HCT116 (cell line): ENCODE results near the gene MYO7B. TPM values are rescaled to one million over a fixed set of nuclear protein-coding genes. Genes with fewer than 3 reads are reported as not detected.

ENCODE experiments used
- ATAC-seq: fragments of 200-7000 bp; cut with Tn5 transposase; 2 replicates; pipeline ENCODE4 v1.9.1; 2020; ENCODE audit warnings: mild to moderate bottlenecking, moderate library complexity
- BruUV-seq: library from RNA; stranded (reverse); fragments of 400-500 nt; replicated peaks from 2 replicates; lab custom pipeline; 2021; lab: Mats Ljungman, UMichigan
- CTCF ChIA-PET: fragments of 300-600 bp; sonication (Branson Sonifier 250); formaldehyde crosslinking; loops from one replicate; lab custom pipeline; 2021; ENCODE audit warnings: antibody characterized with exemption; lab: Charles Lee
- POLR2A ChIA-PET: fragments of 300-600, 350-600 bp; sonication (Branson Sonifier 250); formaldehyde crosslinking; loops from one replicate; lab custom pipeline; 2021; ENCODE audit warnings: antibody characterized with exemption; lab: Charles Lee
- RAD21 ChIA-PET, 2 experiments: fragments of 300-600 bp; sonication (Branson Sonifier 250); formaldehyde crosslinking; loops; one replicate each; lab custom pipeline; 2023; ENCODE audit warnings: low total read pairs in 2 of 2; ENCODE audit not compliant: uncharacterized antibody in 2 of 2, unreplicated experiment in 2 of 2, low non-redundant PET in 1 of 2; lab: Charles Lee
- DNase-seq: peaks from one replicate; pipeline ENCODE4 v3.0.0-alpha.2; 2010; ENCODE audit warnings: low read depth, low spot score
- H2AFZ ChIP-seq: fragments of 200-600 bp; shearing (Covaris generic), sonication (generic); 2 replicates; pipeline ENCODE4 v1.6.1; 2017; ENCODE audit warnings: low read depth, mixed run types, mixed read lengths, antibody characterized with exemption, low read length; ENCODE audit not compliant: poor library complexity, severe bottlenecking
- H3K27ac ChIP-seq: 2 replicates; pipeline ENCODE4 v1.5.1; 2012; ENCODE audit warnings: low read depth, low read length
- H3K27me3 ChIP-seq: fragments of 200-600 bp; sonication (generic); 2 replicates; pipeline ENCODE4 v1.6.1; 2016; ENCODE audit warnings: mixed run types, low read length, mixed read lengths; ENCODE audit not compliant: insufficient read depth
- H3K36me3 ChIP-seq, 2 experiments: fragments of 200-500 bp in 1 of 2; fragments of 200-600 bp in 1 of 2; sonication (Bioruptor generic) in 1 of 2; sonication (generic) in 1 of 2; 2 replicates each; pipeline versions ENCODE4 v1.5.1 to v1.6.1; 2014 to 2016; ENCODE audit warnings: low read length in 2 of 2, inconsistent platforms in 1 of 2, mixed read lengths in 1 of 2, mixed run types in 1 of 2; ENCODE audit not compliant: insufficient read depth in 2 of 2, control insufficient read depth in 1 of 2
- H3K4me1 ChIP-seq, 2 experiments: fragments of 200-600 bp in 1 of 2; sonication (generic) in 1 of 2; 2 replicates each; pipeline versions ENCODE4 v1.5.1 to v1.6.1; 2012 to 2017; ENCODE audit warnings: low read length in 2 of 2, inconsistent platforms in 1 of 2, mild to moderate bottlenecking in 1 of 2, mixed read lengths in 1 of 2, mixed run types in 1 of 2, moderate library complexity in 1 of 2; ENCODE audit not compliant: insufficient read depth in 2 of 2, control insufficient read depth in 1 of 2
- H3K4me2 ChIP-seq: fragments of 200-600 bp; sonication (generic); 2 replicates; pipeline ENCODE4 v1.6.1; 2017; ENCODE audit warnings: mixed run types, low read length, mixed read lengths
- H3K4me3 ChIP-seq, 2 experiments: fragments of 200-600 bp in 1 of 2; sonication (generic) in 1 of 2; replicated peaks in 1 of 2; 2 replicates each; pipeline ENCODE4 v1.5.1; 2011 to 2016; ENCODE audit warnings: low read length in 2 of 2, control low read depth in 1 of 2, low read depth in 1 of 2, mild to moderate bottlenecking in 1 of 2, mixed read lengths in 1 of 2, mixed run types in 1 of 2
- H3K79me2 ChIP-seq: fragments of 200-600 bp; sonication (generic); 2 replicates; pipeline ENCODE4 v1.6.1; 2017; ENCODE audit warnings: mild to moderate bottlenecking, mixed run types, low read length, moderate library complexity, mixed read lengths; ENCODE audit not compliant: insufficient read depth
- H3K9ac ChIP-seq: fragments of 200-600 bp; sonication (generic); 2 replicates; pipeline ENCODE4 v1.6.1; 2016; ENCODE audit warnings: low read length, mixed read lengths
- H3K9me2 ChIP-seq: fragments of 200-600 bp; sonication (generic), shearing (Covaris generic); 2 replicates; pipeline ENCODE4 v1.6.1; 2017; ENCODE audit warnings: mixed run types, mild to moderate bottlenecking, moderate library complexity; ENCODE audit not compliant: insufficient read depth
- H3K9me3 ChIP-seq, 2 experiments: fragments of 200-500 bp in 1 of 2; fragments of 200-600 bp in 1 of 2; sonication (Bioruptor generic) in 1 of 2; sonication (generic) in 1 of 2; 2 replicates each; pipeline ENCODE4 v1.6.1; 2014 to 2017; ENCODE audit warnings: low read length in 2 of 2, mixed read lengths in 2 of 2, inconsistent platforms in 1 of 2, low read depth in 1 of 2, mild to moderate bottlenecking in 1 of 2, mixed run types in 1 of 2, moderate library complexity in 1 of 2; ENCODE audit not compliant: control insufficient read depth in 1 of 2, insufficient read depth in 1 of 2
- H4K20me1 ChIP-seq: fragments of 200-600 bp; sonication (generic), shearing (Covaris generic); 2 replicates; pipeline ENCODE4 v1.6.1; 2017; ENCODE audit warnings: mixed run types, mild to moderate bottlenecking, moderate library complexity; ENCODE audit not compliant: insufficient read depth
- CBX3 ChIP-seq: IDR thresholded peaks from 2 replicates; pipeline ENCODE4 v1.6.1; 2012; ENCODE audit warnings: low read depth
- CEBPB ChIP-seq: IDR thresholded peaks from 2 replicates; pipeline ENCODE4 v1.6.1; 2012; ENCODE audit warnings: low read depth
- EGR1 ChIP-seq: IDR thresholded peaks from 2 replicates; pipeline ENCODE4 v1.6.1; 2012; ENCODE audit warnings: low read depth
- ELF1 ChIP-seq: IDR thresholded peaks from 2 replicates; pipeline ENCODE4 v1.6.1; 2012; ENCODE audit warnings: low read depth, borderline replicate concordance
- EZH2 ChIP-seq: fragments of 200-600 bp; sonication (generic); IDR thresholded peaks from 2 replicates; pipeline ENCODE4 v1.6.1; 2017; ENCODE audit warnings: antibody characterized with exemption, mixed run types
- EZH2phosphoT487 ChIP-seq: fragments of 200-600 bp; IDR thresholded peaks from 2 replicates; pipeline ENCODE4 v1.6.1; 2018; ENCODE audit warnings: antibody characterized with exemption, borderline replicate concordance
- FOSL1 ChIP-seq: IDR thresholded peaks from 2 replicates; pipeline ENCODE4 v1.6.1; 2012; ENCODE audit warnings: low read depth
- JUND ChIP-seq: IDR thresholded peaks from 2 replicates; pipeline ENCODE4 v1.6.1; 2012
- MAX ChIP-seq: IDR thresholded peaks from 2 replicates; pipeline ENCODE4 v1.6.1; 2012
- POLR2A ChIP-seq: IDR thresholded peaks from 2 replicates; pipeline ENCODE4 v1.7.0; 2011; ENCODE audit warnings: borderline replicate concordance; ENCODE audit not compliant: insufficient read depth, insufficient read length; ENCODE audit errors: extremely low read depth
- RAD21 ChIP-seq: IDR thresholded peaks from 2 replicates; pipeline ENCODE4 v1.6.1; 2012; ENCODE audit warnings: low read depth, mild to moderate bottlenecking
- SIN3A ChIP-seq: IDR thresholded peaks from 2 replicates; pipeline ENCODE4 v1.6.1; 2012; ENCODE audit warnings: low read depth
- SRF ChIP-seq: IDR thresholded peaks from 2 replicates; pipeline ENCODE4 v1.6.1; 2012; ENCODE audit warnings: low read depth
- TCF7L2 ChIP-seq: IDR thresholded peaks from 2 replicates; pipeline ENCODE4 v1.7.0; 2011; ENCODE audit warnings: borderline replicate concordance, inconsistent platforms; ENCODE audit not compliant: insufficient read depth, insufficient read length; ENCODE audit errors: extremely low read depth
- YY1 ChIP-seq: IDR thresholded peaks from 2 replicates; pipeline ENCODE4 v1.6.1; 2011; ENCODE audit warnings: low read length, low read depth, moderate library complexity, mild to moderate bottlenecking; ENCODE audit not compliant: insufficient replicate concordance; ENCODE audit errors: extremely low read depth
- ZNF274 ChIP-seq: fragments of 200-500 bp; sonication (Bioruptor generic); IDR thresholded peaks from 2 replicates; pipeline ENCODE4 v1.6.1; 2014; ENCODE audit warnings: mild to moderate bottlenecking, low read depth, low read length, inconsistent platforms
- intact Hi-C: fragments of 100-400 bp; cut with micrococcal nuclease; formaldehyde crosslinking; loops from 2 replicates; pipeline ENCODE4 v1.10.0; 2022
- total RNA-seq: library from RNA; stranded (reverse); gene quantifications from one replicate; pipeline ENCODE4 v1.2.1, GENCODE V29; 2021; ENCODE audit not compliant: unreplicated experiment

The MYO7B gene
- total RNA-seq, 1 experiment from 2014 or later, result 0.07 TPM

- Histone ChIP-seq H3K9ac (no peak overlapping the region), H3K4me2 (no peak overlapping the region), H3K9me2 (no peaks in the 10 kb centered on the region), H2AFZ (no peak overlapping the region), H3K36me3 (peaks cover 4 to 25% of the 10 kb centered on the region in 2 experiments; a peak in 3 of 4 replicates), H3K79me2 (peaks cover 100% of the 10 kb centered on the region), H3K4me3 (no peak overlapping the region), H4K20me1 (peaks cover 10% of the 10 kb centered on the region; the same call in 1 of the 2 replicates), H3K27ac (no peak overlapping the region), H3K27me3 (no peaks in the 10 kb centered on the region), H3K9me3 (no peaks in the 10 kb centered on the region), H3K4me1 (no peaks in the 10 kb centered on the region)
- ChIA-PET RAD21 (no interaction called here), CTCF (no interaction called here), POLR2A (interaction anchor here (1.3 kb wide), 1 partner anchor 10 kb away, joined by 5 read pairs; the partner anchor contains the start of gene IWS1)
- no TSS peak for BruUV-seq
- ATAC-seq (no peak), DNase-seq (no peak)
- intact Hi-C loops, result no loop called here
- TF ChIP-seq SRF (no peak), JUND (no peak), EZH2phosphoT487 (no peak), CBX3 (no peak), ELF1 (no peak), RAD21 (no peak), ZNF274 (no peak), EZH2 (no peak), TCF7L2 (no peak), FOSL1 (no peak), YY1 (no peak), SIN3A (no peak), POLR2A (no peak), EGR1 (no peak), MAX (no peak), CEBPB (no peak)
Observed at GRCh38 chr2:127516041-127516762, 19.3 kb upstream of the MYO7B start.
